Calu3 (cell line): Measurements from ENCODE around the gene STAC3. TPM values are rescaled to one million over a fixed set of nuclear protein-coding genes. Genes with fewer than 3 reads are reported as not detected.

Experiments
- BruUV-seq: library from RNA; stranded (reverse); fragments of 400-500 nt; replicated peaks from 2 replicates; lab custom pipeline; 2021; lab: Mats Ljungman, UMichigan
- CTCF ChIA-PET: fragments of 300-600 bp; sonication (Branson Sonifier 250); formaldehyde crosslinking; loops from one replicate; lab custom pipeline; 2022; ENCODE audit warnings: antibody characterized with exemption; lab: Charles Lee
- DNase-seq: peaks from one replicate; pipeline ENCODE4 v3.0.0; 2022
- H3K27ac Mint-ChIP-seq: one replicate; pipeline ENCODE4 v1.8.0; 2022; ENCODE audit warnings: mixed read lengths; ENCODE audit not compliant: unreplicated experiment
- H3K27me3 Mint-ChIP-seq: one replicate; pipeline ENCODE4 v1.8.0; 2022; ENCODE audit warnings: mixed read lengths; ENCODE audit not compliant: unreplicated experiment
- H3K36me3 Mint-ChIP-seq: one replicate; pipeline ENCODE4 v1.8.0; 2022; ENCODE audit warnings: mild to moderate bottlenecking, moderate library complexity, mixed read lengths; ENCODE audit not compliant: insufficient read depth, unreplicated experiment
- H3K4me1 Mint-ChIP-seq: one replicate; pipeline ENCODE4 v1.8.0; 2022; ENCODE audit warnings: mild to moderate bottlenecking, low read depth, mixed read lengths; ENCODE audit not compliant: unreplicated experiment
- H3K4me3 Mint-ChIP-seq: one replicate; pipeline ENCODE4 v1.8.0; 2022; ENCODE audit warnings: mild to moderate bottlenecking, low read depth, moderate library complexity, mixed read lengths; ENCODE audit not compliant: unreplicated experiment
- H3K9me3 Mint-ChIP-seq: one replicate; pipeline ENCODE4 v1.8.0; 2022; ENCODE audit warnings: low read depth, mixed read lengths; ENCODE audit not compliant: unreplicated experiment
- intact Hi-C: fragments of 100-400 bp; cut with micrococcal nuclease; formaldehyde crosslinking; loops from one replicate; pipeline ENCODE4 v1.10.0; 2022; ENCODE audit not compliant: unreplicated experiment
- total RNA-seq: library from RNA; stranded (reverse); gene quantifications from 2 replicates; pipeline ENCODE4 v1.2.3, GENCODE V29; 2022
- TF ChIP-seq, protein P1 (sequence below): fragments of 200-600 bp; IDR thresholded peaks from one replicate; pipeline ENCODE4 v1.8.0; 2022; ENCODE audit warnings: antibody characterized with exemption; ENCODE audit not compliant: unreplicated experiment

STAC3 gene
- total RNA-seq, 1 experiment from 2014 or later: 5.0 TPM

DNA sequence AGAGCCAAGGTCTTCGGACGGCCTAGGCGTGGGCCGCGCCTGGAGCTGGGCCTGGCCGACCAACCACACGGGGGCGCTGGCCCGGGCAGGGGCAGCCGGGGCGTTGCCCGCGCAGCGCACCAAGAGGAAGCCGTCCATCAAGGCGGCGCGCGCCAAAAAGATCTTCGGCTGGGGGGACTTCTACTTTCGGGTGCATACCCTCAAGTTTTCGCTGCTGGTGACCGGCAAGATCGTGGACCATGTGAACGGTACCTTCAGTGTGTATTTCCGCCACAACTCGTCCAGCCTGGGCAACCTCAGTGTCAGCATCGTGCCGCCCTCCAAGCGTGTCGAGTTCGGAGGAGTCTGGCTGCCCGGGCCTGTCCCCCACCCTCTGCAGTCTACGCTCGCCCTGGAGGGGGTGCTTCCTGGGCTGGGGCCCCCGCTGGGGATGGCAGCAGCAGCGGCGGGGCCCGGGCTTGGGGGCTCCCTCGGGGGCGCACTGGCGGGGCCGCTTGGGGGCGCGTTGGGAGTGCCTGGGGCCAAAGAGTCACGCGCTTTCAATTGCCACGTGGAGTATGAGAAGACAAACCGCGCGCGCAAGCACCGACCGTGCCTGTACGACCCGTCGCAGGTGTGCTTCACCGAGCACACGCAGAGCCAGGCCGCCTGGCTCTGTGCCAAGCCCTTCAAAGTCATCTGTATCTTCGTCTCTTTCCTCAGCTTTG lies 25.9 kb downstream of the STAC3 start:
- H3K9me3 Mint-ChIP-seq: no peaks in the 10 kb centered on the region
- BruUV-seq: no TSS peak
- DNase-seq: peak; percentile 63
- peaks cover 31% of the 10 kb centered on the region for H3K36me3 Mint-ChIP-seq
- TF ChIP-seq, protein P1, sequence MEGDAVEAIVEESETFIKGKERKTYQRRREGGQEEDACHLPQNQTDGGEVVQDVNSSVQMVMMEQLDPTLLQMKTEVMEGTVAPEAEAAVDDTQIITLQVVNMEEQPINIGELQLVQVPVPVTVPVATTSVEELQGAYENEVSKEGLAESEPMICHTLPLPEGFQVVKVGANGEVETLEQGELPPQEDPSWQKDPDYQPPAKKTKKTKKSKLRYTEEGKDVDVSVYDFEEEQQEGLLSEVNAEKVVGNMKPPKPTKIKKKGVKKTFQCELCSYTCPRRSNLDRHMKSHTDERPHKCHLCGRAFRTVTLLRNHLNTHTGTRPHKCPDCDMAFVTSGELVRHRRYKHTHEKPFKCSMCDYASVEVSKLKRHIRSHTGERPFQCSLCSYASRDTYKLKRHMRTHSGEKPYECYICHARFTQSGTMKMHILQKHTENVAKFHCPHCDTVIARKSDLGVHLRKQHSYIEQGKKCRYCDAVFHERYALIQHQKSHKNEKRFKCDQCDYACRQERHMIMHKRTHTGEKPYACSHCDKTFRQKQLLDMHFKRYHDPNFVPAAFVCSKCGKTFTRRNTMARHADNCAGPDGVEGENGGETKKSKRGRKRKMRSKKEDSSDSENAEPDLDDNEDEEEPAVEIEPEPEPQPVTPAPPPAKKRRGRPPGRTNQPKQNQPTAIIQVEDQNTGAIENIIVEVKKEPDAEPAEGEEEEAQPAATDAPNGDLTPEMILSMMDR: peak; percentile 56
- H3K4me3 Mint-ChIP-seq: no peak overlapping the region
- CTCF ChIA-PET: interaction anchor here (1.0 kb wide), 1 partner anchor 18 kb away, joined by 3 read pairs; no protein-coding TSS in a partner anchor
- peaks cover 81% of the 10 kb centered on the region for H3K27me3 Mint-ChIP-seq
- peaks cover 38% of the 10 kb centered on the region for H3K4me1 Mint-ChIP-seq
- H3K27ac Mint-ChIP-seq: no peak overlapping the region
- intact Hi-C loops: no loop called here

- no peak overlapping the region for H3K4me3 Mint-ChIP-seq
- H3K4me1 Mint-ChIP-seq: peaks cover 43% of the 10 kb centered on the region
- intact Hi-C loops: no loop called here
- DNase-seq: no peak
- H3K9me3 Mint-ChIP-seq: no peaks in the 10 kb centered on the region
- BruUV-seq: no TSS peak
- no peak overlapping the region for H3K27ac Mint-ChIP-seq
- CTCF ChIA-PET: interaction anchor here (0.6 to 1.0 kb wide), 2 partner anchors 18 to 1019 kb away, joined by 3 read pairs; no protein-coding TSS in a partner anchor
- H3K27me3 Mint-ChIP-seq: peaks cover 88% of the 10 kb centered on the region
- TF ChIP-seq, protein P1: no peak
- H3K36me3 Mint-ChIP-seq: peaks cover 24% of the 10 kb centered on the region
These were observed 26.6 kb downstream of the STAC3 start for GRCh38 chr12:57224278-57224972.

GRCh38 chr12:57223191-57224165 lies 27.5 kb downstream of the STAC3 start:
- CTCF ChIA-PET: interaction anchor here (0.7 to 1.1 kb wide), 2 partner anchors 16 to 17 kb away, joined by 3 read pairs; no protein-coding TSS in a partner anchor
- TF ChIP-seq, protein P1: no peak
- intact Hi-C loops: no loop called here
- no TSS peak for BruUV-seq
- Mint-ChIP-seq H3K36me3 (peaks cover 15% of the 10 kb centered on the region), H3K4me1 (peaks cover 44% of the 10 kb centered on the region), H3K9me3 (no peaks in the 10 kb centered on the region), H3K27ac (no peak overlapping the region), H3K4me3 (no peak overlapping the region), H3K27me3 (peaks cover 98% of the 10 kb centered on the region)
- no peak for DNase-seq
